RWPE2 (cell line): ENCODE data around the gene CRIP1.

Experiments
- ATAC-seq: fragments of 200-7000 bp; cut with Tn5 transposase; 3 replicates; pipeline ENCODE4 v1.9.1; 2021; ENCODE audit warnings: low read depth
- DNase-seq: peaks from one replicate; pipeline ENCODE4 v3.0.0-alpha.2; 2020; ENCODE audit warnings: low spot score
- H3K27ac ChIP-seq: fragments of 450-650 bp; 2 replicates; pipeline ENCODE4 v1.5.1; 2017; ENCODE audit warnings: mild to moderate bottlenecking; ENCODE audit not compliant: poor library complexity, severe bottlenecking
- H3K27me3 ChIP-seq: fragments of 250-450 bp; sonication (Bioruptor Pico); 2 replicates; pipeline ENCODE4 v1.5.1; 2021; ENCODE audit warnings: mild to moderate bottlenecking, moderate library complexity; ENCODE audit not compliant: insufficient read depth, poor library complexity, severe bottlenecking
- H3K36me3 ChIP-seq: fragments of 250-450 bp; sonication (Bioruptor Pico); 2 replicates; pipeline ENCODE4 v1.5.1; 2020; ENCODE audit warnings: low read depth, mild to moderate bottlenecking, moderate library complexity
- H3K4me1 ChIP-seq: fragments of 250-450 bp; sonication (Bioruptor Pico); 2 replicates; pipeline ENCODE4 v1.5.1; 2021; ENCODE audit warnings: mild to moderate bottlenecking, moderate library complexity; ENCODE audit not compliant: insufficient read depth, poor library complexity, severe bottlenecking
- H3K4me3 ChIP-seq: fragments of 250-450 bp; sonication (Bioruptor Pico); 2 replicates; pipeline ENCODE4 v1.5.1; 2021; ENCODE audit warnings: mild to moderate bottlenecking, moderate library complexity; ENCODE audit not compliant: severe bottlenecking
- H3K9me3 ChIP-seq: fragments of 250-450 bp; sonication (Bioruptor Pico); 2 replicates; pipeline ENCODE4 v1.5.1; 2021; ENCODE audit warnings: mild to moderate bottlenecking, moderate library complexity; ENCODE audit not compliant: severe bottlenecking
- CTCF ChIP-seq: fragments of 450-650 bp; IDR thresholded peaks from one replicate; pipeline ENCODE4 v1.5.1; 2017; ENCODE audit warnings: mild to moderate bottlenecking, moderate library complexity; ENCODE audit not compliant: poor library complexity, severe bottlenecking

The CRIP1 gene

GRCh38 chr14:105478398-105479251 is 8.1 kb upstream of the CRIP1 start:
- no peaks in the 10 kb centered on the region; the same call in 1 of the 2 replicates for H3K36me3 ChIP-seq
- H3K27ac ChIP-seq: no peak overlapping the region
- H3K27me3 ChIP-seq: no peaks in the 10 kb centered on the region
- TF ChIP-seq CTCF: no peak
- H3K4me3 ChIP-seq: no peak overlapping the region
- peaks cover 38% of the 10 kb centered on the region for H3K4me1 ChIP-seq
- ATAC-seq (no peak), DNase-seq (no peak)
- H3K9me3 ChIP-seq: no peaks in the 10 kb centered on the region

GRCh38 chr14:105479431-105480158 is 7.1 kb upstream of the CRIP1 start:
- no peaks in the 10 kb centered on the region; the same call in 1 of the 2 replicates for H3K36me3 ChIP-seq
- H3K4me3 ChIP-seq: no peak overlapping the region
- peak overlapping the region; percentile 93 for H3K27ac ChIP-seq
- TF ChIP-seq CTCF: no peak
- H3K9me3 ChIP-seq: no peaks in the 10 kb centered on the region
- no peaks in the 10 kb centered on the region for H3K27me3 ChIP-seq
- ATAC-seq (no peak), DNase-seq (no peak)
- H3K4me1 ChIP-seq: peaks cover 40% of the 10 kb centered on the region

- no peak for TF ChIP-seq CTCF
- H3K4me1 ChIP-seq: peaks cover 40% of the 10 kb centered on the region
- H3K27me3 ChIP-seq: no peaks in the 10 kb centered on the region
- H3K36me3 ChIP-seq: no peaks in the 10 kb centered on the region; the same call in 1 of the 2 replicates
- ATAC-seq (no peak), DNase-seq (no peak)
- no peak overlapping the region for H3K4me3 ChIP-seq
- no peaks in the 10 kb centered on the region for H3K9me3 ChIP-seq
- H3K27ac ChIP-seq: peak overlapping the region; percentile 93
Observed at GRCh38 chr14:105480199-105480746, 6.4 kb upstream of the CRIP1 start.

GRCh38 chr14:105480807-105481801 is 5.6 kb upstream of the CRIP1 start:
- DNase-seq (no peak), ATAC-seq (peak; percentile 53)
- TF ChIP-seq CTCF: peak; percentile 99
- Histone ChIP-seq H3K4me1 (peaks cover 40% of the 10 kb centered on the region), H3K27me3 (no peaks in the 10 kb centered on the region), H3K4me3 (peak overlapping the region; percentile 1), H3K9me3 (no peaks in the 10 kb centered on the region), H3K27ac (peak overlapping the region; percentile 93), H3K36me3 (no peaks in the 10 kb centered on the region; the same call in 1 of the 2 replicates)
